ENCODE results near the gene LRRIQ1. TPM values are rescaled to one million over a fixed set of nuclear protein-coding genes. Genes with fewer than 3 reads are reported as not detected.

Gene LRRIQ1
- total and polyA plus RNA-seq, 2 of the 13 experiments (the other 11 are each of a cell fraction or from before 2014, with no cell fraction given): not detected

GRCh38 chr12:84986586-84986985, 49.6 kb upstream of the LRRIQ1 start:
- H3K36me3 ChIP-seq (replicated peaks in 1 of 2; ENCODE audit: control insufficient read depth in 1 of 2, insufficient read depth in 2 of 2, low read length in 2 of 2): no peaks in the 10 kb centered on the region
- TF ChIP-seq ZNF34 (CRISPR knock-in tag; IDR thresholded peaks at IDR 0.05; ENCODE audit: borderline replicate concordance) (no peak), ZNF20 (CRISPR knock-in tag; IDR thresholded peaks at IDR 0.05) (no peak), GRHL1 (CRISPR knock-in tag; conservative IDR thresholded peaks at IDR 0.05) (no peak), FOSL2 (CRISPR knock-in tag; IDR thresholded peaks at IDR 0.05) (no peak), ZNF274 (CRISPR knock-in tag; IDR thresholded peaks at IDR 0.05) (no peak)
- no peaks in the 10 kb centered on the region for H3K9me3 ChIP-seq (ENCODE audit: low read length)
- no peak overlapping the region for H3K4me3 ChIP-seq (replicated peaks in 1 of 3; ENCODE audit: insufficient read depth in 1 of 3, low read depth in 2 of 3, low read length in 3 of 3)
- in situ Hi-C loops (cut with HindIII; ENCODE audit: extremely low pct_ligation_motif_present, low pct_unique_long_range_greater_than_20kb) (no loop called here), intact Hi-C loops (cut with micrococcal nuclease; ENCODE audit: unreplicated experiment) (no loop called here)
- 17% methylated on average over 3 of the region's 3 CpGs for WGBS (ENCODE audit: low lambda C conversion rate)
- POLR2A ChIA-PET: no interaction called here
- no peaks in the 10 kb centered on the region for H4K20me1 ChIP-seq (ENCODE audit: insufficient read depth, low read length)
- no TSS peak for BruUV-seq (replicated peaks)
- no peaks in the 10 kb centered on the region for H3K27me3 ChIP-seq (ENCODE audit: control insufficient read depth in 1 of 2, insufficient read depth in 2 of 2, low read length in 2 of 2)
- no peaks in the 10 kb centered on the region for H3K4me1 ChIP-seq (ENCODE audit: insufficient read depth, low read length)
- CTCF ChIA-PET (ENCODE audit: low intra/inter-chr PET ratio, low total read pairs): no interaction called here
- no peak overlapping the region for H3K9ac ChIP-seq (ENCODE audit: insufficient read depth, low read depth, low read length)
- ATAC-seq (no peak), FAIRE-seq (no peak), DNase-seq (ENCODE audit: low spot score) (no peak)
- H3K27ac ChIP-seq (ENCODE audit: extremely low read length, insufficient read depth, low read length): no peak overlapping the region
- no peak overlapping the region for H2AFZ ChIP-seq (ENCODE audit: low read length)
- no peak overlapping the region for H3K4me2 ChIP-seq (ENCODE audit: low read depth, low read length)
- H3K79me2 ChIP-seq (ENCODE audit: insufficient read depth, low read length): no peaks in the 10 kb centered on the region

GRCh38 chr12:84994426-84994825, 41.7 kb upstream of the LRRIQ1 start:
- Histone ChIP-seq H3K4me3 (replicated peaks in 1 of 3; ENCODE audit: insufficient read depth in 1 of 3, low read depth in 2 of 3, low read length in 3 of 3) (no peak overlapping the region), H3K79me2 (ENCODE audit: insufficient read depth, low read length) (no peaks in the 10 kb centered on the region), H3K4me2 (ENCODE audit: low read depth, low read length) (no peak overlapping the region), H4K20me1 (ENCODE audit: insufficient read depth, low read length) (no peaks in the 10 kb centered on the region), H3K27me3 (ENCODE audit: control insufficient read depth in 1 of 2, insufficient read depth in 2 of 2, low read length in 2 of 2) (no peaks in the 10 kb centered on the region), H3K9me3 (ENCODE audit: low read length) (no peaks in the 10 kb centered on the region), H3K36me3 (replicated peaks in 1 of 2; ENCODE audit: control insufficient read depth in 1 of 2, insufficient read depth in 2 of 2, low read length in 2 of 2) (no peaks in the 10 kb centered on the region), H3K4me1 (ENCODE audit: insufficient read depth, low read length) (peaks cover 6% of the 10 kb centered on the region; the same call in 1 of the 2 replicates), H3K27ac (ENCODE audit: extremely low read length, insufficient read depth, low read length) (no peak overlapping the region), H3K9ac (ENCODE audit: insufficient read depth, low read depth, low read length) (no peak overlapping the region), H2AFZ (ENCODE audit: low read length) (no peak overlapping the region)
- TF ChIP-seq HOXA3 (CRISPR knock-in tag; IDR thresholded peaks at IDR 0.05): no peak
- no peak for TF ChIP-seq CENPT (CRISPR knock-in tag; IDR thresholded peaks at IDR 0.05; ENCODE audit: low read depth)
- TF ChIP-seq GABPB1 (CRISPR knock-in tag; IDR thresholded peaks at IDR 0.05): no peak
- no peak for TF ChIP-seq ZNF224 (CRISPR knock-in tag; IDR thresholded peaks at IDR 0.05)
- TF ChIP-seq HNF4A (CRISPR knock-in tag; IDR thresholded peaks at IDR 0.05): no peak
- no peak for TF ChIP-seq ZNF383 (CRISPR knock-in tag; IDR thresholded peaks at IDR 0.05; ENCODE audit: borderline replicate concordance)
- TF ChIP-seq PRDM10 (CRISPR knock-in tag; IDR thresholded peaks at IDR 0.05; ENCODE audit: low read depth): no peak
- TF ChIP-seq KLF13 (CRISPR knock-in tag; IDR thresholded peaks at IDR 0.05): no peak
- TF ChIP-seq NFKB2 (CRISPR knock-in tag; IDR thresholded peaks at IDR 0.05; ENCODE audit: borderline replicate concordance): no peak
- TF ChIP-seq ZNF746 (CRISPR knock-in tag; IDR thresholded peaks at IDR 0.05): no peak
- no peak for TF ChIP-seq ZNF781 (CRISPR knock-in tag; IDR thresholded peaks at IDR 0.05; ENCODE audit: borderline replicate concordance, not compliant biosample characterization)
- FAIRE-seq: no peak
- POLR2A ChIA-PET: no interaction called here
- CTCF ChIA-PET (ENCODE audit: low intra/inter-chr PET ratio, low total read pairs): no interaction called here
- DNase-seq (ENCODE audit: low spot score): no peak
- ATAC-seq: no peak
- in situ Hi-C loops (cut with HindIII; ENCODE audit: extremely low pct_ligation_motif_present, low pct_unique_long_range_greater_than_20kb) (no loop called here), intact Hi-C loops (cut with micrococcal nuclease; ENCODE audit: unreplicated experiment) (no loop called here)
- no TSS peak for BruUV-seq (replicated peaks)
